Measurements from ENCODE around the gene CPNE5.

GRCh38 chr6:36731622-36732310 is 107.5 kb downstream of the CPNE5 start:
- TF ChIP-seq EZH2phosphoT487 (IDR thresholded peaks at IDR 0.05; ENCODE audit: low read length) (no peak), EZH2 (optimal IDR thresholded peaks at IDR 0.05; ENCODE audit: low read depth, low read length) (no peak)

All from MM.1S (cell line).